Liver (tissue), 9 donors: ENCODE results near the gene LDB3. TPM values are rescaled to one million over a fixed set of nuclear protein-coding genes. Genes with fewer than 3 reads are reported as not detected.

Experiments used
- DNase-seq: peaks from one replicate; pipeline ENCODE4 v3.0.0-alpha.2; 2017; ENCODE audit warnings: low spot score
- H3K27ac ChIP-seq, 2 donors: one replicate each; pipeline ENCODE4 v1.7.0; 2013; ENCODE audit warnings: inconsistent platforms in 2 of 2, low read length in 2 of 2, control low read depth in 1 of 2, low read depth in 1 of 2, mild to moderate bottlenecking in 1 of 2
- H3K27me3 ChIP-seq, 4 donors: one replicate each; pipeline versions ENCODE4 v1.6.1 to v1.7.0; 2013; ENCODE audit warnings: low read length in 3 of 4, inconsistent platforms in 1 of 4, mild to moderate bottlenecking in 1 of 4, moderate library complexity in 1 of 4; ENCODE audit not compliant: control insufficient read depth in 4 of 4, insufficient read depth in 4 of 4
- H3K36me3 ChIP-seq, 4 donors: one replicate each; pipeline versions ENCODE4 v1.6.1 to v1.7.0; 2013; ENCODE audit warnings: low read length in 3 of 4, mild to moderate bottlenecking in 3 of 4, low read depth in 1 of 4, moderate library complexity in 1 of 4; ENCODE audit not compliant: control insufficient read depth in 4 of 4, insufficient read depth in 3 of 4
- H3K4me1 ChIP-seq, 4 donors: one replicate each; pipeline versions ENCODE4 v1.6.1 to v1.7.0; 2013; ENCODE audit warnings: low read length in 3 of 4, mild to moderate bottlenecking in 3 of 4, moderate library complexity in 1 of 4; ENCODE audit not compliant: control insufficient read depth in 4 of 4, insufficient read depth in 4 of 4
- H3K4me3 ChIP-seq, 3 donors: one replicate each; pipeline versions ENCODE4 v1.6.1 to v1.7.0; 2013; ENCODE audit warnings: low read length in 3 of 3, control low read depth in 1 of 3, low read depth in 1 of 3, mild to moderate bottlenecking in 1 of 3
- H3K9ac ChIP-seq, 2 donors: one replicate each; pipeline ENCODE4 v1.7.0; 2013; ENCODE audit warnings: low read length in 2 of 2, mild to moderate bottlenecking in 2 of 2, moderate library complexity in 2 of 2, control low read depth in 1 of 2, low read depth in 1 of 2
- H3K9me3 ChIP-seq, 4 donors: one replicate each; pipeline versions ENCODE4 v1.6.1 to v1.7.0; 2013; ENCODE audit warnings: low read length in 3 of 4; ENCODE audit not compliant: control insufficient read depth in 4 of 4
- ATF3 ChIP-seq: IDR thresholded peaks from 2 replicates; pipeline ENCODE4 v1.6.1; 2016; ENCODE audit warnings: antibody characterized with exemption
- CTCF ChIP-seq: fragments of 150-350 bp; IDR thresholded peaks from 2 replicates; pipeline ENCODE4 v1.5.1; 2017; ENCODE audit warnings: improper control_type of control experiment, low read depth, low read length; ENCODE audit not compliant: missing input control
- EGR1 ChIP-seq, 2 donors: IDR thresholded peaks; 2 replicates each; pipeline ENCODE4 v1.6.1; 2016 to 2018; ENCODE audit warnings: antibody characterized with exemption in 2 of 2, low read depth in 2 of 2
- FOXA1 ChIP-seq: IDR thresholded peaks from 2 replicates; pipeline ENCODE4 v1.6.1; 2016; ENCODE audit warnings: antibody characterized with exemption
- FOXA2 ChIP-seq: IDR thresholded peaks from 2 replicates; pipeline ENCODE4 v1.6.1; 2016; ENCODE audit warnings: antibody characterized with exemption
- GABPA ChIP-seq, 2 donors: IDR thresholded peaks in 1 of 2; conservative IDR thresholded peaks in 1 of 2; 2 replicates each; pipeline ENCODE4 v1.6.1; 2016; ENCODE audit warnings: antibody characterized with exemption in 2 of 2, mild to moderate bottlenecking in 1 of 2, moderate library complexity in 1 of 2
- HNF4A ChIP-seq, 2 donors: conservative IDR thresholded peaks; 2 replicates each; pipeline ENCODE4 v1.6.1; 2016; ENCODE audit warnings: antibody characterized with exemption in 2 of 2, mild to moderate bottlenecking in 2 of 2
- HNF4G ChIP-seq: IDR thresholded peaks from 2 replicates; pipeline ENCODE4 v1.6.1; 2016; ENCODE audit warnings: antibody characterized with exemption
- JUND ChIP-seq, 2 donors: IDR thresholded peaks; 2 replicates each; pipeline ENCODE4 v1.6.1; 2016; ENCODE audit warnings: antibody characterized with exemption in 2 of 2
- MAX ChIP-seq: IDR thresholded peaks from 2 replicates; pipeline ENCODE4 v1.6.1; 2016; ENCODE audit warnings: antibody characterized with exemption
- NR2F2 ChIP-seq: IDR thresholded peaks from 2 replicates; pipeline ENCODE4 v1.6.1; 2016; ENCODE audit warnings: antibody characterized with exemption
- RAD21 ChIP-seq, 2 donors: IDR thresholded peaks; 2 replicates each; pipeline ENCODE4 v1.6.1; 2016; ENCODE audit warnings: antibody characterized with exemption in 2 of 2, mild to moderate bottlenecking in 2 of 2
- RXRA ChIP-seq, 2 donors: IDR thresholded peaks; 2 replicates each; pipeline ENCODE4 v1.6.1; 2017 to 2018; ENCODE audit warnings: antibody characterized with exemption in 2 of 2, mild to moderate bottlenecking in 1 of 2
- SP1 ChIP-seq: IDR thresholded peaks from 2 replicates; pipeline ENCODE4 v1.6.1; 2018; ENCODE audit warnings: antibody characterized with exemption, mild to moderate bottlenecking
- TAF1 ChIP-seq: conservative IDR thresholded peaks from 2 replicates; pipeline ENCODE4 v1.6.1; 2016; ENCODE audit warnings: antibody characterized with exemption, mild to moderate bottlenecking
- YY1 ChIP-seq: IDR thresholded peaks from 2 replicates; pipeline ENCODE4 v1.6.1; 2016; ENCODE audit warnings: antibody characterized with exemption, mild to moderate bottlenecking
- ZBTB33 ChIP-seq: IDR thresholded peaks from 2 replicates; pipeline ENCODE4 v1.6.1; 2016; ENCODE audit warnings: antibody characterized with exemption
- WGBS: extraction: QIAGEN DNeasy Blood & Tissue Kit; methylation state at CpG from one replicate; pipeline ENCODE4 v1.1.7; 2013; 5-methylcytosine and 5-hydroxymethylcytosine counted together
- polyA plus RNA-seq, 2 donors: library from polyadenylated mRNA; stranded (reverse) in 1 of 2; unstranded in 1 of 2; fragments of 200-250 nt in 1 of 2; fragments of >200 nt in 1 of 2; fragmentation: Nextera tagmentation in 1 of 2; extraction: Ambion mirVana in 1 of 2; gene quantifications; one replicate each; pipeline versions ENCODE4 v1.2.1 to v1.2.3, GENCODE V29; 2013 to 2015
- total RNA-seq, 2 donors: library from RNA; depleted of rRNA; stranded (reverse); fragments of >200 nt; gene quantifications; one replicate each; pipeline ENCODE4 v1.2.3, GENCODE V29; 2014
- TF ChIP-seq, protein P1 (sequence below): IDR thresholded peaks from 2 replicates; pipeline ENCODE4 v1.6.1; 2016; ENCODE audit warnings: antibody characterized with exemption, mild to moderate bottlenecking
- donor health status: healthy.
- donor health status: healthy.
- donor health status: healthy.
- donor health status: healthy.
- donor health status: healthy.

The LDB3 gene
- total and polyA plus RNA-seq, 4 donors: 0.09 to 0.42 (median 0.15) TPM; not detected in 1

DNA sequence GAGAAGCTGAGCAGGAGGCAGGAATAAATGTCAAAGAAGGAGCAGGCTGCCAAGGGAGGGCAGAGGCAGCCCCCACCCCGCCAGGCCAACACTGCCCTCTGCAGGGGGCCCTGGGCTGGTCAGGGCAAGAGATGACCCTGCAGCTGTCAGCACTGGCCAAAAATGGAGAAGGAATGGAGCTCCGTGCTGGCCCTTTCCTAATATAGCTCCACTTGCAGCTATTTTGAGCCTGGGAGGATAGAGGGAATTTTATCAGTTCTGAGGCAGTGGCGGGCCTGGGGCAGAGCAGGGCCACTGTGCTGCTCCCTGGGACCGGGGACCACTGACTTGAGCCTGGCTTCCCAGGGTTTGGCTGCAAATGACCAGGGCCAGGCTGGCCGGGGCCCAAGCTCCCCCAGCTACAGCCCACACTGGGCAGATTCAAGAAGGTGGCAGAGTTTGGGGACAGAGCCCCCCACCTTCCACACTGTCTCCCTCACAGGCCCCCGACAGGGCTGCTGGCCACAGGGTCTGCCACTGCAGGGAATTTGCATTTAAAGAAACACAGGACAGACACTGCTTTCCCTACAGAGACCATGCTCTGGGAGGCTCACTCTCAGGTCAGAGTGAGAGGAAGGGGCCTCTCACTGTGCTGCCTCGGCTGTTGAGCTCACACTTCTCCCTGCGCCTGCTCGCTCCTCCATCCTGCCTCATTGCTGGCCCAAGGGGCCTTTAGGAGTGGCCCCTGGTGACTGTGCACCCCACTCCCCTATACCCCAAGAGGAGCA, 16.2 kb downstream of the LDB3 start:
- H3K4me1 ChIP-seq: peaks cover 0 to 5% (median 1%) of the 10 kb centered on the region in 4 donors
- DNase-seq: no peak
- TF ChIP-seq JUND (IDR thresholded peaks at IDR 0.05) (no peak), FOXA2 (no peak), FOXA1 (no peak), RXRA (IDR thresholded peaks at IDR 0.05) (peak in 1 of 2 donors; percentile 29), ZBTB33 (no peak), RAD21 (IDR thresholded peaks at IDR 0.05) (peak in 1 of 2 donors; percentile 68), CTCF (peak; percentile 18), EGR1 (IDR thresholded peaks at IDR 0.05; ENCODE audit: low read depth in 2 of 2) (no peak), MAX (no peak), YY1 (no peak), HNF4G (no peak), ATF3 (no peak), SP1 (peak; percentile 35), NR2F2 (peak; percentile 89), GABPA (IDR thresholded peaks at IDR 0.05 in 1 of 2, conservative IDR thresholded peaks at IDR 0.05 in 1 of 2) (no peak), TAF1 (no peak), HNF4A (conservative IDR thresholded peaks at IDR 0.05) (no peak)
- TF ChIP-seq, protein P1, sequence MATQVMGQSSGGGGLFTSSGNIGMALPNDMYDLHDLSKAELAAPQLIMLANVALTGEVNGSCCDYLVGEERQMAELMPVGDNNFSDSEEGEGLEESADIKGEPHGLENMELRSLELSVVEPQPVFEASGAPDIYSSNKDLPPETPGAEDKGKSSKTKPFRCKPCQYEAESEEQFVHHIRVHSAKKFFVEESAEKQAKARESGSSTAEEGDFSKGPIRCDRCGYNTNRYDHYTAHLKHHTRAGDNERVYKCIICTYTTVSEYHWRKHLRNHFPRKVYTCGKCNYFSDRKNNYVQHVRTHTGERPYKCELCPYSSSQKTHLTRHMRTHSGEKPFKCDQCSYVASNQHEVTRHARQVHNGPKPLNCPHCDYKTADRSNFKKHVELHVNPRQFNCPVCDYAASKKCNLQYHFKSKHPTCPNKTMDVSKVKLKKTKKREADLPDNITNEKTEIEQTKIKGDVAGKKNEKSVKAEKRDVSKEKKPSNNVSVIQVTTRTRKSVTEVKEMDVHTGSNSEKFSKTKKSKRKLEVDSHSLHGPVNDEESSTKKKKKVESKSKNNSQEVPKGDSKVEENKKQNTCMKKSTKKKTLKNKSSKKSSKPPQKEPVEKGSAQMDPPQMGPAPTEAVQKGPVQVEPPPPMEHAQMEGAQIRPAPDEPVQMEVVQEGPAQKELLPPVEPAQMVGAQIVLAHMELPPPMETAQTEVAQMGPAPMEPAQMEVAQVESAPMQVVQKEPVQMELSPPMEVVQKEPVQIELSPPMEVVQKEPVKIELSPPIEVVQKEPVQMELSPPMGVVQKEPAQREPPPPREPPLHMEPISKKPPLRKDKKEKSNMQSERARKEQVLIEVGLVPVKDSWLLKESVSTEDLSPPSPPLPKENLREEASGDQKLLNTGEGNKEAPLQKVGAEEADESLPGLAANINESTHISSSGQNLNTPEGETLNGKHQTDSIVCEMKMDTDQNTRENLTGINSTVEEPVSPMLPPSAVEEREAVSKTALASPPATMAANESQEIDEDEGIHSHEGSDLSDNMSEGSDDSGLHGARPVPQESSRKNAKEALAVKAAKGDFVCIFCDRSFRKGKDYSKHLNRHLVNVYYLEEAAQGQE: no peak
- no peak overlapping the region for H3K9ac ChIP-seq
- no peak overlapping the region for H3K27ac ChIP-seq
- no peaks in the 10 kb centered on the region for H3K27me3 ChIP-seq
- H3K4me3 ChIP-seq: no peak overlapping the region
- no peaks in the 10 kb centered on the region for H3K36me3 ChIP-seq
- 63% methylated on average over 9 of the region's 9 CpGs for WGBS
- H3K9me3 ChIP-seq: no peaks in the 10 kb centered on the region
